LoVo (cell line): ENCODE results near the gene GNG7.
"Not testable (repeated sequence)": the region's sequence is repeated elsewhere in the genome, so short reads cannot be mapped to it uniquely, and the experiment has no call there.

ENCODE experiments used
- DNase-seq: peaks from one replicate; pipeline ENCODE4 v3.0.0-alpha.2; 2016; ENCODE audit warnings: low spot score

Gene GNG7

DNA sequence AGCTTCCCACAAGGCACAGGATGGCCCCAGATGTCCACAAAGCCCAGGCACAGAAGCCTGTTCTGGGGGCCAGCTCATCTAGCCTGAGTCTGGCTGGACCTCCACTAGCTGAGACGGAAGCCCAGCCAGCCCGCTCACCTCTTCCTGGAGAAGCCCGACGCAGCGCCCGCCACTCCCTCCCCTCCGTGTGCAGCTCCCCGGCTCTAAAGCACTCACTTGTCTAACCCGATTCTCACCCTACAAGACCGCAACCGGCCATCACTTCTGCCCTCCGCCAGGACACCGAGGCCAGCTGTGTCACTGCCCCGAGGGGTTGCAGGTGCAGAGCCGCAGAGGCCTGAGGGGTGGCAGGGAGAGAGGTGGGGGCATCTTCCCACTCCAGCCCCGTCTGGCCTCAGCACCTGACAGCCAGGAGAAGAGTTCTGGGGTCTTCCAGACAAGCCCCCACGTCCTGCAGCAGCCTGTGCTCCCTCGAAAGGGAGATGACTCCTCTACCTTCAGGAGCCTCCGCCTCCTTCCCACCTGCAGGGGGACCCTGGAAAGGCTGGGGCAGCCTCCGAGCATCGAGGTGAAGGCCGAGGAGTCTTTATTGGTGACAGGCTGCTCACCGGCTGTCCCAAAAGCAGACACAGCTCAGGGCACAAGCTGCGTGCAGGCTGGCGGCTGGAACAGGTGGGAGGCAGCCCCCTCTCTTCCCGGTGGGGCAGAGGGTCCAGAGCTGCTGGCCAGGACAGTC is 24.6 kb upstream of the GNG7 start:
- DNase-seq: no peak

DNA sequence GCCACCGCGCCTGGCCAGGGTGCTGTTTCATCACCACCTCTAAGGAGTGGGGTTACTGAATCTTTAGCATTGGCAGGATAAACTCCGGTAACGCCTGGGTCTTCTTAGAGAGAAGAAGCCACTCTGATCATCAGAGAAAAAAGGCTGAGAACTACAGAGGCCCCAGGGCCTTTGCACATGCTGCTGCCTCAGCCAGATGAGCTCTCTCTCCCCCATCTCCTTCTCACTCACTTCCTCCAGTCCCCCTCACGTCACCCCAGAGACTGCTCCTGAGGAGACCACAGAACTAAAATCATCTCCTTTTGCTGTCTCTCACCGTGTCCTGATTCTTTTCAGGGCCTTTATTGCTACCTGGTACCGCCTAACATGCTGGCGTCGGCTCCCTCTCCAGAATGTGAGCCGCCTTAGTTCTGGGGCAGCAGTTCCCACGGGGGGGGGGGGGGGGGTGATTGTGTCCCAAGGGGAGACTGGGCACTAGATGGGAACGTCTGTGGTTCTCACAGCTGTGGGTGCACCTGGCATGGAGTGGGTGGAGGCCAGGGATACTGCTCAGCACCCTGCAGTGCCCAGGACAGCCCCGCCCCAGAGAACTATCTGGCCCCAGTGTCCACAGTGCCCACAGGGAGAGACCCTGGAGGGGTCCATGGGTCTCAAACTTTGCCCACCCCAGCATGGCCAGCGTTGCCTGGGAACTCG is 23.8 kb upstream of the GNG7 start:
- DNase-seq: no peak

DNA sequence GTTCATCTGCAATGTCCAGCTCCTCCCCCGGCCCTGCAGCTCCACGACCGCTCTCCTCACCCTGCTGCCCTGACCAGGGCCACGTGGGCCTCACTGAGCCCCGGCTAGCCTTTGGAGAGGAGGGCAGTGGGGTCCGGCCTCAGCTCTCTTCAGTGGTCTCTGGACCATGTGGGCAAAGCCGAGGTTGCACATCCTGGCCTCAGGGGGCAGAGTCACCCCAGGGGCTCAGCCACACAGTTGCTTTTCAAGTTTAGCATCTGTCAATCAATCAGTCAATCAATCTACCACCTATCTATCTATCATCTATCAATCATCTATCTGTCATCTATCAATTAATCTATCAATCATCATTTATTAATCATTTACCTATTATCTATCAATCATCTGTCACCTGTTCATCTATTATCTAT is 21.7 kb upstream of the GNG7 start:
- no peak for DNase-seq

DNA sequence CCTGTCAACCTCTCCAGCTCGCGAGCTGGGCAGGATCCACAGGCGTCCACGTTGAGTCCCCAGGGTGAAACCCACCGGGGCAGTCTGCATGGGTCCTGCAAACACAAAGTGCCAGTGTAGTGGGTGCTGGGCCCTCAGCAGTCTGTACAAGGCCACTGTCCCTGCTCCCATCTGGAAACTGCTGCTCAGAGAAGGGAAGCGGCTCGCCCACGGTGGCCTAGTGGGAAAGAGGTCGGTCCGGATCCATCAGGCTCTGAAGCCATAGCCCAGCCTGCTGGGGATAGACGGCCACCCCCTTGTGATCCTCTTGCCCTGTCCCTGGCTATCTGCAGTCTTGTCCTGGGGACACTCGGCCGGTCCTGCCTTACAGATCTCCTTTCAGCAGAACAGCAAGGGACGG is 21.3 kb upstream of the GNG7 start:
- DNase-seq: no peak

DNA sequence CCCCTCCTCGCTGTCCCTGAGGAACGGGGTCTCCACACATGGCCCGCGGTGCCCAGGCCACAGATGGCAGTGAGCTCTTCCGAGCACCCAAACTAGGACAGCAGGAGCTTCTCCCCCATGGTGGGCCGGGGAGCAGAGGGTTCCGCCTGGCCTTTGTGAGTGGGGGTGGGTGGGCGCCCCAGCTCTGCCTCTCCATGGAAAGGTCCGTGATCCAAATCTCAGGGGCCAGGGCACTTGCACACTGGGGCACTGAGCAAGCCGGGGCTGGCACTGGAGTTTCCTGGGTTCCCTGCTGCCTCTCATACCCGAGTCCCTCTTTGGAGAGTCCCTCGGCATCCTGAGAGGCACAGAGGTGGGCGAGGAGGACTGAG is 20.8 kb upstream of the GNG7 start:
- DNase-seq: no peak

DNA sequence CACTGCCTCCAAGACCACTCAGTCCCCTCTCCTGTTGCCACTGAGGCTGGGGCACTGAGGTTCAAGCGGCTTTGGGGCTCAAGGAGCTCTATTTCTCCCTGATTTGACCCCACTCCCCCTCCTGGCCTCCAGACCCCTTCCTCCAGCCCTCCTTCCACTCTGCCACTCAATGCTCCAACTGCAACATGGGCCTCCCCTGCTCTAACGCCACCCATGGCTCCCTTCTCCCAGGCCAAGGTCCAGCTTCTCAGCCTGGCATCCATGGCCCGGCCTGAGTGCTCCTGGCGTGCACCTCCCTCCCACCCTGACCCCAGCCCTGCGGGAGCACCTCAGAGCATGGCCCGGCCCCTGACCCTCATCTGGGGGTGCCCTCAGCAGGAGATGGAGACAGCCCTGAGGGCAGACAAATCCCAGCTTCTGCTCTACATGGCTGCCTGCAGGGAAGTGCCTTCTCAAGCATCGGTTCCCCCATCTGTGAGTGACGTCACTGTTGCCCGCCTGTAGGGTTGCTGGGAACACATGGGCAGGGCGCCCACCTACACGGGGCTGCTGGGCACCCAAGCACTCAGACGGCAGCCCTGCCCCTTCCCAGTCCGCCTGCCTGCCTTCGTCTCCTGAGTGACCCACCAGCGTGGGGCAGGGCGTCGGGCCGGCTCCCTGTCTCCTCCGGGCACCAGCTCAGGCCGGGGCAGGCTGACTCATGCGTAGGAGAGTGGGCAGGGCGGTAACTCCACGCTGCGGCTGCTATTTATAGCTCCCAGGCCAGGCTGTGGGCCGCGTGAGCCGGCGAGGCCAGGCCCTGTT is 20.2 kb upstream of the GNG7 start:
- no peak for DNase-seq

DNA sequence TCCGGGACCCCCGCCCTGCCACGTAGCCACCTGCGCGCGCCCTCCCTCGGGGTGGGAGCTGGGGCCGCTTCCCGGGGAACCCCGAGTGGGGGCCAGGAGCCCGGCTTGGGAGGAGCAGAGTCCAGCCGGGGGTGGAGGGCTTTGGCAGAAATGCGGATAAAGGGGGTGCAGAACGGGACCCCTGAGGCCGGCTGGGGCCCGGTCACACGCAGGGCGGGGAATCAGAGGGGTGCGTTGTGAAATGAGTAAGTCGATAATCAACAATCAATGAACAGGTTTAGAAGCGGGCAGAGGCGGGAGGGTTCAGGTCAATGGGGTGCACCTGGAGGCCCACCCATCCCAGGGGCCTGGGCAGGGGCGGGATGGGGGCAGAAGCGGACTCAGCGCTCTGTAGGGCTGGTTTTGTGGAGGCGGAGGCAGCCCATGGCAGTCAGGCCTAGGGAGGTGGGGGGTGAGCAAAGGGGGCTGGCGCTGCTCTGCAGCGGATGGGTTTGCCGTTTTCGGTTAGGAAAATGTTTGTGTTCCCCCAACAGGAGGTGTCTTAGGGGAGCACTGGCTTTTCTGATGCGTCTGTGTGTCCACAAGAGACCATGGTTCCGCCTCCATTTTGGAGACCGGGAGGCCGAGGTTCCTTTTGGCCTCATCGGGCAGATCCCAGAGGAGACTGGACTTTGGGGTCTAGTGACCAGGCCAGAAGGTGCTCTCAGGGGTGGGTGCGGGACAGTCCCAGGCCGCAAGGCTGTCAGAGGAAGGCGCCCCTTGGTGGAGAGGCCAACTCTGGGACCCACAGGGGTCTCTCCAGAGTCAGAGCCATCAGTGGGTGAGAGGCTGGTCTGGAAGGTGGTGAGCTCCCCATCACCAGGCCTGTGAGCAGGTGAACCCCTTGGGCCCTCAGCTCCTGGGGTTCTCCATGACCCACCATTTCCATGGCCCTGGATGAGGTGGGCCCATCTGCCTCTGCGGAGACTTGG is 19.4 kb upstream of the GNG7 start:
- DNase-seq: no peak

DNA sequence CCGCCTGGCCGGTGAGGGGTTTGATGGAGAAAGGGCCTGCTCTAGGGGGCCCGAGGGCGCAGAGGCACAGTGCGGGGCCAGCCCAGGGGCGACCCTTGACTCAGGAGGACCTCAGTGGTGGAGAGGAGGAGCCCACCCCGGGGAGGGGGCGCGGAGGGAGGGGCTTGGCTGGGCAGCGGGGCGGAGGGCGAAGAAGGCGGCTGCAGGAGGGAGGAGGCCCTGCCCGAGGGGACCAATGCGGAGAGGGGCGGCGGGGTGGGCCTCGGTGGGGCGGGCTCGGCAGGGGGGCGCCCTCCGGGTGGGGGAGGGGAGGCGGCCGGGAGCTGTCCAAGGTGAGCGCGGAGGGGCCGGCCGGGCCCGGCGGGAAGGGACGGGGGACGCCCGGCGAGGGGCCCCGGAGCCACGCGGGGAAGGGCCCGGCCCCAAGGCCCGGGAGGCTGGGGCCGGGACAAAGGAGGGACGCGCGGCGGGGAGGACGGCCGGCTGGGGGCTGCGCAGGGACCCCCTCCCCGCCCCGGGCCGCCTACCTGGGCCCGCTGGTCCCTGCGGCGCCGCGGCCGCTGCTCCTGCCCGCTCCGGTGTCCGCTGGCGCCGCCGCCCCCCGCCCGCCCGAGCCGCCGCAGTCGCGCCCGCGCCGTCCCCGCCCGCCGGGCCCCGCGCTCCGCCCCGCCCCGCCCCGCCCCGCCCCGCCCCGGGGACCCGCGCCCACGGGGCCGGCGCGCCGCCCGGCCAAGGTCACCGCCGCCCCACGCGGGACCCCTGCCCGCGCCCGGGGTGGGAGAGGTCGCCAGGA is 18.5 kb upstream of the GNG7 start, which contains the start of gene DIRAS1:
Gene DIRAS1 (minus strand): TSS at position 596 of the 793 bp plus-strand sequence. CDS start 3,566 bp downstream, outside the sequence.
- DNase-seq: no peak

DNA sequence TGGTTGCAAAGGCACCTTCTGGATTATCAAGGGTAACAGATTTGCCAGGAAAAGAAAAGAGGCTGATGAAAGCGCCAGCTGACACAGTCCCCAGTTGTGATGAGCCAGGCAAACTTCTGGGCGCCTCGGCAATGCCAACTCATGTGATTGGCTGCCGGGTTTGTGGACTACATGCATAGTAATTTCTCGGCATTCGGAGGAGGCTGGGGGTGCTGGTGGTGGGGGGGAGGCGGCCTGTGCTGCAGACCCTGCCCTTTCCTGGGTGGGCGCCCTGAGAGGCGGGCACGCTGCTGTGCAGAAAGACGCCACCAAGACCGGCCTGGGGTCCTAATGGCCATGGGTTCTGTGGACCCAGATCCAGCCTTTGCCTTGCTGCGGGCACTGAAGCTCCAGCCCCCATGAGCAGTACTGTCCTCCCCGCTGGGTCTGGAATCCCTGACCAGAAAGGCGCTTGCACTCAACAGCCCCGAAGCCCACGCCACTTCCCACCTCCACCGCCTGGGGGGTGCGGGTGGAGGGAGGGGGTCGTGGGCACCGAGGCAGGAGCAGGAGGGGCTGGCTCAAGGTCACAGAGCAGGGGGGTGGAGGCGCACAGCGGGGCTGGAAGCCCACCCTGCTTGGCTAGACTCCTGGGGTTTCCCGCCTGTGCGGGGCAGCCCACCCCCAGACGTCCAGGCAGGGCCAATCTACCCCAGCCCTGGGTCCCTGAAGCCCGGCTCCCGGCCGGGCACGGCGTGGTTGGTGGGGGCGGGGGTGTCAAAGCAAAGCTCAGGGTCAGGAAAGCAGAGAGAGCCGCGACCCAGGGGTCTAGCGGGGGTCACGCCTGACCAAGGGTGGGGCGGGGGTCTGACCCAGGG is 17.7 kb upstream of the GNG7 start:
- DNase-seq: no peak

DNA sequence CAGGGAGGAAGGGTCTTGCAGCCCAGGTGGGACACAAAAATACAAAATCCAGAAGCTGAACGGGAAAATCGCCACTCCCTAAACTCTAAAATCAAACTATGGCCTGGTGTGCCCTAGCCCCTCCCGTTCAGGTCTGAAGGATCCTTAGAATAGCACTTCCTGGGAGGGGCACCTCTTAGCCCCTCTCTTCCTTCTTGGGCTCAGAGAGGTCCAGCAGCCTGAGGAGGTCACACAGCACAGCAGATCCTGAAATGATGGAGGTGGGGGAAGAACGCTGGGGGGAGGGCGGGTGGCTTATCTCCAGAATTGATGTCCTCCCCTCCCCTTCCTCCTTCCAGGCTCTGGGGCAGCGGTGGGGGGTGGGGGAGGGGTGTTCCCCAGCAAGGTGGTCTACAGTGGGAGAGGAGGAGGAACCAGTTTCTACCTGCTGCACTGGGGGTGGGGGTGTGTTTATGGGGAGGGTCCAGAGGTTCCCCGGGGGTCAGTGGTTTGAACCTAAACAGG is 16.8 kb upstream of the GNG7 start:
- no peak for DNase-seq

DNA sequence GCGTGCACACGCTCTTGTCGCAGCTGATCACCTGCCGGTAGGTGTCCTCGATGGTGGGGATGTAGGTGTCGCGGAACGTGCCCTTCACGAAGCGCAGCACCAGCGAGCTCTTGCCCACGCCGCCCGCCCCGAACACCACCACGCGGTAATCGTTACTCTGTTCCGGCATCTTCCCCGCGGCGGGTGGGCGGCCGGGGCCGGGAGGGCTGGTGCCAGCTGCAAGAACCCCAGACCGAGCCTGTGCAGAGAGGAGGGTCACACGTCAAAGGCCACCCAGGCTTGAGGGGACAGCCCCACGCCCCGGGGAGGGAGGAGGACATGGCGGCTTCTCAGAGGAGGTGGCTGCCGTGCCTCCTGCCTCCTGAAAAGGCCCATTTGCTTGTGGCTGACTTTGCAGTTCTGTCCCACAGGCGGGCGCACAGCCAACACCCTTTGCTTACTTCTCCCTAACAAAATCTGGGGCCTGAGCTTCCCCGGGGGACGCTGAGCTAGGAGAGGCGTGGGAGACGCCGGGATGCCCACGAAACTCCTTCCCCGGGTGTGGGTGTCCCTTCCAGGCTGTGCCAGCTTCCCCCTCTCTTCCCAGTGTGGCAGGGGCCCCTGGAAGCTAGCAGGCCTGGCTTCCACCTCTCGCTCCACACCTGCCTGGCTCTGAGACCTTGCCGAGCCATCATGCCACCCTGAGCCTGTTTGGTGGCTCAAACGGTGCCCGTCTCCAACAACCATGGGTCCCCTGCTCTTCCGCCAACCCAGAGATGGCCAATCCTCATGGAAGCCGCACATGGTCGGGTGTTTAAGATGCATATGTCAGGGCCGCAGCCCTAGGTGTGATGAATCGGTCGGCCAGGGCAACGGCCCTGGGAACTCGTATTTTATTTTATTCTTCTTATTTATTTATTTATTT is 15.4 kb upstream of the GNG7 start:
- no peak for DNase-seq

DNA sequence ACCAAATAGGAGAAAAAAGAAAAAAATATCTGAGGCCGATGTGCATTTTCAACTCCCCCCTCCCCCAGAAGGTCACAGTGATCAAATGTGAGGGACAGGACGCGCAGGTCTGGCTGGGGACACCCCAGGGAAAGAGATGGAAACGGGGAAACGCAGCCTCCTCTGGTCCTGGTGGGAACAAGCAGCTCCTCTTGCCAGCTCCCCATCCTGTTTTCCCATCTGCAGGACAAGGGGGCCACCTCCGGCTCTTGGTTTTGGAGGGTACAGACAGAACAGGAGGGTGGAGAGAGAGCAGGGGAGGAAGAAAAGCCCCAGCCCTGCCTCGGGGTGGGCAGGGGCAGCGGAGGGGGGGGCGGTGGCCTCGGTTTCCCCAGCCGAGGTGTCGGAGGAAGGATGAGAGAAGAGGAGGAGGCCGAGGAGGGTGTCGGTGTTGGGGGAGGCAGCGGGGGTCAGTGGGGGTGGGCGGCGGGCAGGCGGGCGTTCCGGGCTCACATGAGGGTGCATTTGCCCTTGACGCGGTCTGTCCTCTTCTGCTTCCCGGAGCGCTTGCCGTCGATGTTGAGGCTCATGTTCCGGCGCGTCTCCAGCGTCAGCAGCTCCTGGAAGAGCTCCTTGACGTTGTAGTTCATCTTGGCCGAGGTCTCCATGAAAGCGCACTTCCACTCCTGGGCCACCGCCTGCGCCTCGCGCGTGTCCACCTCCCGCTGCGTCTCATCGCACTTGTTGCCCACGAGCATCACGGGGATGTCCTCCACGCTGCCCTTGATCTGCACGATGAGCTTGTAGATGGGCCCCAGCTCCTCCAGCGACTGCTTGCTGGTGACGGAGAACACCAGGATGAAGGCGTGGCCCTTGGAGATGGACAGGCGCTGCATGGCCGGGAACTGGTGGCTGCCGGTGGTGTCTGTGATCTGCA is 14.5 kb upstream of the GNG7 start:
- no peak for DNase-seq

DNA sequence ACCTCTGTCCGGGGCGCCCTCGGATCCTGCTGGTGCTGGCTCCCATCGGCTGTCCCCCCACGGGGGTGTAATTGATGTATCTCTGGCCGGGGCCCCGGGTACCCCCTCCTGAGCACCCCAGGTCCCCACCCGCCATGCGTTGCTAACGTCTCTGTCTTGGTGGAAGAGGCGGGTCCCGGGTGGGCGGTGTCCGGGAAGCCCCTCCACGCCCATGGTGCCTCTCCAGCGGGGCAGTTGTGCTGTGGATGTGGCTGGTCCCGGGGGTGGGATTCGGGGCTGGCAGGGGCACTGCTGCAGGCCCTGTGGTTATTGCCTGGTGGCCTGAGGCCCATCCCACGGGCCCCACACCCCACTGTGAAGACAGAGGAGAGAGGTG is 13.8 kb upstream of the GNG7 start:
- DNase-seq: no peak

DNA sequence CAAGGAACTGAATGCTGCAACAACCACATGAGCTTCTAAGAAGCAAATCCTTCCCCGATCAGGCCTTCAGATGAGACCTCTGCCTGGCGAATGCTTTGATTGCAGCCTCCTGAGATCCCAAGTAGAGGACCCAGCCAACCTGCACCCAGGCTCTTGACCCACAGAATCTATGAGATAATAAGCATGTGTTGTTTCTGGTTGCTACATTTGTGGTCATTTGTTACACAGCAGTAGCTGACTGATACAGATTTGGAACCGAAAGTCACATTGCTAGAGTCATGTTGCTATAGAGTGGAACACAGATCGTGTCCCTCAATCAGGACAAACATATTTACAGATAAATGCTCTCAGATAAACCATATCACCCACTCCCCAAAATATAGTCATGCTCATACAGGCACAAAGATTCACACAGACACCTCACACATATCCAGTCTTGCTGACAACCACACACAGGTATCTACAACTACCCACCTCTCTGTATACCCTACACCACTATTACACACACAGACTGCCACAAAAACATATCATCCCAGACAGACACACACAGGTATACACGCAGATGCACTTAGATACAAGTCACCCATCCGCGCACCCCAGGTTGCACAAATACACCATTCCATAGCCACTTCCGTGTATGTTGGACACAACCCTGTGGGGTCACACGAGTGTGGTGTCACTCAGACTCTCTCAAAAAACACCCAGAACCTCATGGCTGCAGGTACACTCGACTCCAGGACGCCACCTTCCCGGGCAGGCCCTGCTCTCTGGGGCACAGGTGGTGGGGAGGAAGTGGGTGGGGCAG is 13.2 kb upstream of the GNG7 start:
- DNase-seq: no peak

DNA sequence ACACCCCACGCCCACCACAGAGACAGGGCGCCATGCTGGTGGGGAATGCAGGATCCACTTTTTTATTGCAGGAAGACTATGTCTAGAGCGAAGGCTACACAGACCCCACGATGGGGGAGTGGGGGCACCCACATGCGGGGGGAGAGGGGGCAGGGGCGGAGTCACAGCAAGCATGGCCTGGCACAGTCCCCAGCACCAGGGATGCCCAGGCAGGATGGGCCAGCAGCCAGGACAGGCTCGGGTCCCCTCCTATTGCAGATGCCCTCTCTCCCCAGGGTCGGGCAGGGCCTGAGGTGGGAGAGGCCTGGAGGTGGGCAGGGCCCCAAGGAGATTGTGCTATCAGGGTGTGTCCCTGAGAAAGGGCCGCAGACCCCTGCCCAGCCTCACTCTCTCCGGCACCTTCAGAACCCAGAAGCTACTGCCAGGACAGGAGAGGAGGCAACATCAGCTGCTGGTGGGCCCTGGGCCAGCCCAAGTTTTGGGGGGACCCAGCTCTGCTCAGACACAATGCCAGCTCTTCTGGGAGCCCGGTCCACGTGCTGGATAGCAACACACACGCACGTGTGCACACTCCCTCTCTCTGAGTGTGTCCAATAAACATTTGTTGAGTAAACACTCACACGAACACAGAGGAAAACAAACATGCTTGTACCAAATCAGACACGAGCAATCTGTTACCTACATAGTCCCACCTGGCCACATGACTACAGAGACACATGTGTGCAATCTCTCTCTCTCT is 12.2 kb upstream of the GNG7 start:
- DNase-seq: no peak

DNA sequence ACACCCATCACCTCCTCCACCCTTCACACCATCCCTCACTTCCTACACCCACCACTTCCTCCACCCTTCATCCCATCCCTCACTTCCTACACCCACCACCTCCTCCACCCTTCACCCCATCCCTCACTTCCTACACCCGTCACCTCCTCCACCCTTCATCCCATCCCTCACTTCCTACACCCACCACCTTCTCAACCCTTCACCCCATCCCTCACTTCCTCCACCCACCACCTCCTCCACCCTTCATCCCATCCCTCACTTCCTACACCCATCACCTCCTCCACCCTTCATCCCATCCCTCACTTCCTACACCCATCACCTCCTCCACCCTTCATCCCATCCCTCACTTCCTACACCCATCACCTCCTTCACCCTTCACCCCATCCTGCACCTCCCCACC is 11.6 kb upstream of the GNG7 start:
- DNase-seq: not testable (repeated sequence)
